Vagina (tissue), 2 donors: ENCODE data around the gene PRRG2. TPM values are rescaled to one million over a fixed set of nuclear protein-coding genes. Genes with fewer than 3 reads are reported as not detected.
"Not testable (repeated sequence)": the region's sequence is repeated elsewhere in the genome, so short reads cannot be mapped to it uniquely, and the experiment has no call there.

Experiments used
- DNase-seq, 2 donors: peaks; one replicate each; pipeline ENCODE4 v3.0.0-alpha.2; 2017; ENCODE audit errors: extremely low spot score in 2 of 2
- H3K27ac ChIP-seq: fragments of 200-600 bp; sonication (generic); one replicate; pipeline ENCODE4 v1.5.1; 2019
- H3K27me3 ChIP-seq: fragments of 200-600 bp; sonication (generic); one replicate; pipeline ENCODE4 v1.5.1; 2019
- H3K36me3 ChIP-seq, 2 donors: fragments of 200-600 bp; sonication (generic); one replicate each; pipeline ENCODE4 v1.5.1; 2017 to 2019
- H3K4me1 ChIP-seq: fragments of 200-600 bp; sonication (generic); one replicate; pipeline ENCODE4 v1.5.1; 2019
- H3K4me3 ChIP-seq, 2 donors: fragments of 200-600 bp; sonication (generic); 1 replicate in 1 of 2; 2 replicates in 1 of 2; pipeline ENCODE4 v1.5.1; 2016 to 2019
- H3K9me3 ChIP-seq: fragments of 200-600 bp; sonication (generic); one replicate; pipeline ENCODE4 v1.5.1; 2019
- CTCF ChIP-seq, 3 experiments: fragments of 450-650 bp in 2 of 3; fragments of 200-600 bp in 1 of 3; sonication (generic) in 1 of 3; IDR thresholded peaks; one replicate each; pipeline ENCODE4 v1.5.1; 2017 to 2019; ENCODE audit warnings: antibody characterized with exemption in 3 of 3, mild to moderate bottlenecking in 2 of 3, moderate library complexity in 2 of 3
- POLR2A ChIP-seq, 2 donors: fragments of 450-650 bp; IDR thresholded peaks; one replicate each; pipeline ENCODE4 v1.6.1; 2017; ENCODE audit warnings: antibody characterized with exemption in 2 of 2, mild to moderate bottlenecking in 2 of 2, moderate library complexity in 2 of 2
- POLR2AphosphoS5 ChIP-seq, 2 donors: sonication (generic); formaldehyde crosslinking; IDR thresholded peaks; one replicate each; pipeline ENCODE4 v1.9.0; 2017; ENCODE audit warnings: antibody characterized with exemption in 2 of 2, mild to moderate bottlenecking in 2 of 2, low read depth in 1 of 2; ENCODE audit not compliant: insufficient read depth in 1 of 2
- intact Hi-C: fragments of 100-400 bp; cut with DNase I; formaldehyde crosslinking; loops from one replicate; pipeline ENCODE4 v1.15.1; 2023
- total RNA-seq: library from RNA; depleted of rRNA; stranded (reverse); fragments of >200 nt; gene quantifications from one replicate; pipeline ENCODE4 v1.2.3, GENCODE V29; 2016

The PRRG2 gene
- total RNA-seq, 1 donor from 2014 or later, result 5.4 TPM

- intact Hi-C loops, result no loop called here
- Histone ChIP-seq H3K36me3 (peaks cover 0 to 66% of the 10 kb centered on the region in 2 donors), H3K4me1 (peaks cover 16% of the 10 kb centered on the region), H3K4me3 (no peak overlapping the region), H3K9me3 (no peaks in the 10 kb centered on the region), H3K27me3 (no peaks in the 10 kb centered on the region), H3K27ac (no peak overlapping the region)
- TF ChIP-seq CTCF (IDR thresholded peaks at IDR 0.05) (no peak), POLR2AphosphoS5 (IDR thresholded peaks at IDR 0.05; ENCODE audit: insufficient read depth in 1 of 2, low read depth in 1 of 2) (no peak), POLR2A (IDR thresholded peaks at IDR 0.05) (no peak)
- DNase-seq, result no peak
Observed at GRCh38 chr19:49616945-49617344, 35.8 kb downstream of the PRRG2 start.

GRCh38 chr19:49617860-49618259, 36.7 kb downstream of the PRRG2 start:
- intact Hi-C loops, H3K27me3 ChIP-seq, H3K4me3 ChIP-seq, DNase-seq, H3K9me3 ChIP-seq, H3K27ac ChIP-seq: not testable (repeated sequence)
- Histone ChIP-seq H3K4me1 (peaks cover 16% of the 10 kb centered on the region), H3K36me3 (peaks cover 0 to 68% of the 10 kb centered on the region in 2 donors)

GRCh38 chr19:49624967-49625910, 44.1 kb downstream of the PRRG2 start:
- no peaks in the 10 kb centered on the region for H3K4me1 ChIP-seq
- intact Hi-C loops, result no loop called here
- DNase-seq, result no peak
- peaks cover 0 to 33% of the 10 kb centered on the region in 2 donors for H3K36me3 ChIP-seq
- H3K27ac ChIP-seq, result no peak overlapping the region
- H3K9me3 ChIP-seq, result no peaks in the 10 kb centered on the region
- TF ChIP-seq POLR2A (IDR thresholded peaks at IDR 0.05) (no peak), POLR2AphosphoS5 (IDR thresholded peaks at IDR 0.05; ENCODE audit: insufficient read depth in 1 of 2, low read depth in 1 of 2) (no peak), CTCF (IDR thresholded peaks at IDR 0.05) (no peak)
- H3K27me3 ChIP-seq, result no peaks in the 10 kb centered on the region
- no peak overlapping the region for H3K4me3 ChIP-seq

GRCh38 chr19:49626226-49626625, 45.1 kb downstream of the PRRG2 start:
- H3K4me3 ChIP-seq, result no peak overlapping the region
- no peaks in the 10 kb centered on the region for H3K27me3 ChIP-seq
- intact Hi-C loops, result no loop called here
- no peaks in the 10 kb centered on the region for H3K9me3 ChIP-seq
- H3K4me1 ChIP-seq, result peaks cover 8% of the 10 kb centered on the region
- DNase-seq, result no peak
- H3K27ac ChIP-seq, result no peak overlapping the region
- TF ChIP-seq CTCF (IDR thresholded peaks at IDR 0.05), result no peak
- TF ChIP-seq POLR2AphosphoS5 (IDR thresholded peaks at IDR 0.05; ENCODE audit: insufficient read depth in 1 of 2, low read depth in 1 of 2), result no peak
- no peak for TF ChIP-seq POLR2A (IDR thresholded peaks at IDR 0.05)
- peaks cover 0 to 29% of the 10 kb centered on the region in 2 donors for H3K36me3 ChIP-seq

GRCh38 chr19:49629659-49630058, 48.5 kb downstream of the PRRG2 start:
- Histone ChIP-seq H3K9me3 (no peaks in the 10 kb centered on the region), H3K27ac (no peak overlapping the region), H3K4me1 (peaks cover 13% of the 10 kb centered on the region), H3K4me3 (no peak overlapping the region), H3K27me3 (no peaks in the 10 kb centered on the region), H3K36me3 (peaks cover 0 to 19% of the 10 kb centered on the region in 2 donors)
- intact Hi-C loops, result no loop called here
- TF ChIP-seq POLR2AphosphoS5 (IDR thresholded peaks at IDR 0.05; ENCODE audit: insufficient read depth in 1 of 2, low read depth in 1 of 2), result no peak
- TF ChIP-seq CTCF (IDR thresholded peaks at IDR 0.05), result no peak
- no peak for TF ChIP-seq POLR2A (IDR thresholded peaks at IDR 0.05)
- no peak for DNase-seq
